Parietal lobe (tissue), 2 donors: ENCODE measurements around the gene KRTAP9-7. TPM values are rescaled to one million over a fixed set of nuclear protein-coding genes. Genes with fewer than 3 reads are reported as not detected.

Experiments
- small RNA-seq: library from RNA; depleted of rRNA; stranded (forward); fragments of <200 nt; gene quantifications from one replicate; pipeline ENCODE3, GENCODE V24; 2014; ENCODE audit warnings: low replicate concordance
- total RNA-seq: library from RNA; depleted of rRNA; stranded (reverse); fragments of >200 nt; gene quantifications from one replicate; pipeline ENCODE4 v1.2.3, GENCODE V29; 2014

Gene KRTAP9-7, protein sequence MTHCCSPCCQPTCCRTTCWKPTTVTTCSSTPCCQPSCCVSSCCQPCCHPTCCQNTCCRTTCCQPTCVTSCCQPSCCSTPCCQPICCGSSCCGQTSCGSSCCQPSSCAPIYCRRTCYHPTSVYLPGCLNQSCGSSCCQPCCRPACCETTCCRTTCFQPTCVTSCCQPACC
- not detected for total RNA-seq

DNA sequence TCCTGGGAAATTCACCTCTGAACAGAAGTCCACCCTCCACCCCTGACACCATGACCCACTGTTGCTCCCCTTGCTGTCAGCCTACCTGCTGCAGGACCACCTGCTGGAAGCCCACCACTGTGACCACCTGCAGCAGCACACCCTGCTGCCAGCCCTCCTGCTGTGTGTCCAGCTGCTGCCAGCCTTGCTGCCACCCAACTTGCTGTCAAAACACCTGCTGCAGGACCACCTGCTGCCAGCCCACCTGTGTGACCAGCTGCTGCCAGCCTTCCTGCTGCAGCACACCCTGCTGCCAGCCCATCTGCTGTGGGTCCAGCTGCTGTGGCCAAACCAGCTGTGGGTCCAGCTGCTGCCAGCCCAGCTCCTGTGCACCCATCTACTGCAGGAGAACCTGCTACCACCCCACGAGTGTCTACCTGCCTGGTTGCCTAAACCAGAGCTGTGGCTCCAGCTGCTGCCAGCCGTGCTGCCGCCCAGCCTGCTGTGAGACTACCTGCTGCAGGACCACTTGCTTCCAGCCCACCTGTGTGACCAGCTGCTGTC, at the start of gene KRTAP9-7:
Gene KRTAP9-7 (plus strand): TSS at position 51 of the 543 bp plus-strand sequence. CDS start 0 bp downstream, at position 51.

DNA sequence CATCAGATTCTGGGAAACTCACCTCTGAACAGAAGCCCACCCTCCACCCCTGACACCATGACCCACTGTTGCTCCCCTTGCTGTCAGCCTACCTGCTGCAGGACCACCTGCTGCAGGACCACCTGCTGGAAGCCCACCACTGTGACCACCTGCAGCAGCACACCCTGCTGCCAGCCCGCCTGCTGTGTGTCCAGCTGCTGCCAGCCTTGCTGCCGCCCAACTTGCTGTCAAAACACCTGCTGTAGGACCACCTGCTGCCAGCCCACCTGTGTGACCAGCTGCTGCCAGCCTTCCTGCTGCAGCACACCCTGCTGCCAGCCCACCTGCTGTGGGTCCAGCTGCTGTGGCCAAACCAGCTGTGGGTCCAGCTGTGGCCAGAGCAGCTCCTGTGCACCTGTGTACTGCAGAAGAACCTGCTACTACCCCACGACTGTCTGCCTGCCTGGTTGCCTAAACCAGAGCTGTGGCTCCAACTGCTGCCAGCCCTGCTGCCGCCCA, 48.9 kb upstream of the KRTAP9-7 start, which contains the start of gene KRTAP9-2:
Gene KRTAP9-2 (plus strand): TSS at position 51 of the 498 bp plus-strand sequence. CDS start 7 bp downstream, at position 58.

DNA sequence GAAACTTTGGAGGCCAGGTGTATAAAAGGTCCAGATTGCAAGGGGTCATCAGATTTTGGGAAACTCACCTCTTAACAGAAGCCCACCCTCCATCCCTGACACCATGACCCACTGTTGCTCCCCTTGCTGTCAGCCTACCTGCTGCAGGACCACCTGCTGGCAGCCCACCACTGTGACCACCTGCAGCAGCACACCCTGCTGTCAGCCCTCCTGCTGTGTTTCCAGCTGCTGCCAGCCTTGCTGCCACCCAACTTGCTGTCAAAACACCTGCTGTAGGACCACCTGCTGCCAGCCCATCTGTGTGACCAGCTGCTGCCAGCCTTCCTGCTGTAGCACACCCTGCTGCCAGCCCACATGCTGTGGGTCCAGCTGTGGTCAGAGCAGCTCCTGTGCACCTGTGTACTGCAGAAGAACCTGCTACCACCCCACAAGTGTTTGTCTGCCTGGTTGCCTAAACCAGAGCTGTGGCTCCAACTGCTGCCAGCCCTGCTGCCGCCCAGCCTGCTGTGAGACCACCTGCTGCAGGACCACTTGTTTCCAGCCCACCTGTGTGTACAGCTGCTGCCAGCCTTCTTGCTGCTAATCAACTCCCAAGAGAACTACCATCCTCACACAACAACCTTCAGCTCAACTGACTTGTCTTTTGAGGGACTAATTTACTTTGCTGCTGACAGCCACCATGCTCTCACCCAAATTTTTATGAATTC, 42.9 kb upstream of the KRTAP9-7 start, which contains the start of gene KRTAP9-3:
Gene KRTAP9-3 (plus strand): TSS at position 51 of the 707 bp plus-strand sequence. CDS start 53 bp downstream, at position 104.

DNA sequence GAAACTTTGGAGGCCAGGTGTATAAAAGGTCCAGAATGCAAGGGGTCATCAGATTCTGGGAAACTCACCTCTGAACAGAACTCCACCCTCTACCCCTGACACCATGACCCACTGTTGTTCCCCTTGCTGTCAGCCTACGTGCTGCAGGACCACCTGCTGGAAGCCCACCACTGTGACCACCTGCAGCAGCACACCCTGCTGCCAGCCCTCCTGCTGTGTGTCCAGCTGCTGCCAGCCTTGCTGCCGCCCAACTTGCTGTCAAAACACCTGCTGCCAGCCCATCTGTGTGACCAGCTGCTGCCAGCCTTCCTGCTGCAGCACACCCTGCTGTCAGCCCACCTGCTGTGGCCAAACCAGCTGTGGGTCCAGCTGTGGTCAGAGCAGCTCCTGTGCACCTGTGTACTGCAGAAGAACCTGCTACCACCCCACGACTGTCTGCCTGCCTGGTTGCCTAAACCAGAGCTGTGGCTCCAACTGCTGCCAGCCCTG, 37.5 kb upstream of the KRTAP9-7 start, which contains the start of gene KRTAP9-8:
Gene KRTAP9-8 (plus strand): TSS at position 51 of the 489 bp plus-strand sequence. CDS start 53 bp downstream, at position 104.

DNA sequence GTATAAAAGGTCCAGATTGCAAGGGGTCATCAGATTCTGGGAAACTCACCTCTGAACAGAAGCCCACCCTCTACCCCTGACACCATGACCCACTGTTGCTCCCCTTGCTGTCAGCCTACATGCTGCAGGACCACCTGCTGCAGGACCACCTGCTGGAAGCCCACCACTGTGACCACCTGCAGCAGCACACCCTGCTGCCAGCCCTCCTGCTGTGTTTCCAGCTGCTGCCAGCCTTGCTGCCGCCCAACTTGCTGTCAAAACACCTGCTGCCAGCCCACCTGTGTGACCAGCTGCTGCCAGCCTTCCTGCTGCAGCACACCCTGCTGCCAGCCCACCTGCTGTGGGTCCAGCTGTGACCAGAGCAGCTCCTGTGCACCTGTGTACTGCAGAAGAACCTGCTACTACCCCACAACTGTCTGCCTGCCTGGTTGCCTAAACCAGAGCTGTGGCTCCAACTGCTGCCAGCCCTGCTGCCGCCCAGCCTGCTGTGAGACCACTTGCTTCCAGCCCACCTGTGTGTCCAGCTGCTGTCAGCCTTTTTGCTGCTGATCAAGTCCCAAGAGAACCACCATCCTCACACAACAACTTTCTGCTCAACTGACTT, 25.8 kb upstream of the KRTAP9-7 start, which contains the start of gene KRTAP9-4:
Gene KRTAP9-4 (plus strand): TSS at position 51 of the 604 bp plus-strand sequence. CDS start 34 bp downstream, at position 85.

DNA sequence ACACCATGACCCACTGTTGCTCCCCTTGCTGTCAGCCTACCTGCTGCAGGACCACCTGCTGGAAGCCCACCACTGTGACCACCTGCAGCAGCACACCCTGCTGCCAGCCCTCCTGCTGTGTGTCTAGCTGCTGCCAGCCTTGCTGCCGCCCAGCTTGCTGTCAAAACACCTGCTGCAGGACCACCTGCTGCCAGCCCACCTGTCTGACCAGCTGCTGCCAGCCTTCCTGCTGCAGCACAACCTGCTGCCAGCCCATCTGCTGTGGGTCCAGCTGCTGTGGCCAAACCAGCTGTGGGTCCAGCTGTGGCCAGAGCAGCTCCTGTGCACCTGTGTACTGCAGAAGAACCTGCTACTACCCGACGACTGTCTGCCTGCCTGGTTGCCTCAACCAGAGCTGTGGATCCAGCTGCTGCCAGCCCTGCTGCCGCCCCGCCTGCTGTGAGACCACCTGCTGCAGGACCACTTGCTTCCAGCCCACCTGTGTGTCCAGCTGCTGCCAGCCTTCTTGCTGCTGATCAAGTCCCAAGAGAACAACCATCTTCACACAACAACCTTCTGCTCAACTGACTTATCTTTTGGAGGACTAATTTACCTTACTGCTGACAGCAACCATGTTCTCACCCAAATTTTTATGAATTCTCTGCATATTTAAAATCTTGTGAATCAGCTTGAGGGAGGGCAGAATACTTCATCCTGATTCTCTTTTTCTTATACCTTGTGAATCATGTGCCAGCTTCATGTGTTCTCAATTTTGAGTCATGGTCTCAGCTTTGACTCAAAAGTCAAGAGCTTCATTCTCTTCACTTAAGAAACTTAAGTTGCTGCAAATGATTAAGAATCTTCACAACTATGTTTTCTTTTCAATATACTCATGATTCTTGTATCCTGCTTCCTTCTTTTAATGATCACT, 19.9 kb upstream of the KRTAP9-7 start, which contains the start of gene KRTAP9-9:
Gene KRTAP9-9 (plus strand): TSS at position 4 of the 910 bp plus-strand sequence.

DNA sequence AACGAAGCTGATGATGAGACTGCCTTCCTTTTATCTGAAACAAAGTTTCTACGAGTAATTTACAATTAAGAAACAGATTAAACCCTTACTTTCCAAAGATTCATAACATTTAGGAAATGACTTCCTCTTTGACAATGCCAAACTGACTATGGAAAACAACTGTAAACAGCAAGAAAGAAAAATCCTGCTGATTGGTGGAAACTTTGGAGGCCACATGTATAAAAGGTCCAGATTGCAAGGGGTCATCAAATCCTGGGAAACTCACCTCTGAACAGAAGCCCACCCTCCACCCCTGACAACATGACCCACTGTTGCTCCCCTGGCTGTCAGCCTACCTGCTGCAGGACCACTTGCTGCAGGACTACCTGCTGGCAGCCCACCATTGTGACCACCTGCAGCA, 10.4 kb upstream of the KRTAP9-7 start, which contains the start of gene KRTAP9-6:
Gene KRTAP9-6 (plus strand): TSS at position 301 of the 400 bp plus-strand sequence. CDS start 0 bp downstream, at position 301.

DNA sequence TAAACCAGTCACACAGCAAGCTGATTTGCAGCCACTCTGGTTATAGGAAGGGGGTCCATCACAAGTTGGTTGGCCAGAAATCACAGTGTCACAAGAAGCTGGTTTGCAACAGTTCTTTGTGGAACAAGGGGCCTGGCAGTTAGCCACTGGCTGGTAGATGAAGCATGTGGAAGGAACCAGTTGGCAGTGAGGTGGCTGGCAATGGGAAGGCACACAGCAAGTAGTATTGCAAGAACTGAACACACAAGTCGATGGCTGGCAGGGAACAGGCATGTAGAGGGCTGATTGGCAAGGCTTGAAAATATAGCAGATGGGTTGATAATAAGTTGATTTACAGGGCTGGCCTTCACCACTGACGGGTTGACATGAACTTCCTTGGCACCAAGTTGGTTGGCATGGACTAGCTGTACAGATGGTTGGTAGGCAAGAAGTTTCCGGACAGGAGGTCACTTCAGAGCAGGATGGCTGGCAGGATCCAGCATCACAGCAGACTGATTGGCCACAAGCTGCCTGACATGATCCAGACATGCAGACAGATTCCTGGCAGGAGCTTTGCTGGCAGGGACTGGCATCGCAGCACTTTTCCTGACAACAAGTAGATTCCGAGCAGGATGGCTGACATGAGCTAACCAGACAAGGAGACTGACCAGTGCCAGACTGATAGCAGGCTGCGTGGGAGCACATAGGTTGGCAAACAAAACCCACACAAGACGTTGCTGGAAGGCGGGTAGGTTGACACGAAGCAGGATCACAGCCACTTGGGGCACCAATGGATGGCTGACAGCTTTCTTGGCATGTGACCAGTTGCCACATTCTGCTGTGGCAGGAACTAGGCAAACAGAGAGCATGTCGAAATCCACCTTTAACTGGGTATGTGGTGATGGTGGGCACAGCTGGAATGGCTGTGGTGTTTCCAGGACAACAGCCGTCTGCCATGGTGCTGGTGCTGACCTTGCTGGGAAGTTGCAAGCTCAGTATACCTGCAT, 26.7 kb downstream of the KRTAP9-7 start, which contains the start of gene KRTAP29-1:
Gene KRTAP29-1 (minus strand): TSS at position 936 of the 986 bp plus-strand sequence. CDS start 0 bp downstream, at position 936.

DNA sequence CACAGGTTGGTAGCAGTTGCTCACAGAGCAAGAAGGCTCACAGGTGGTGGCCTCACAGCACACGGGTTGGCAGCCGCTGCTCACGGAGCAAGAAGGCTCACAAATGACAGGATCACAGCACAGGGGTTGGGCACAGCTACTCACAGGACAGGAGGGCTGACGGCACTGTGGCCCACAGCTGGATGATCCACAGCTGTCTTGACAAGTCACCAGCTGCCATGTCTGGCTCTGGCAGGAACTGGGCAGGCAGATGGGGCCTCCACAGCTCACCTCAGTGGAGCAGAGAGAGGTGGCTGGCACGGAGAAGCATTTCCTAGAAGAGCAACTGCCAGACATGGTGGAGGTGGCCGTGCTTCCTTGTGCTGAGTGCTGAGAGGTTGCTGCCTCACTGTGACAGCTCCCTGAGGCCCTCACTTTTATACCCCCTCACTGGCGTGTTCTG, 33.4 kb downstream of the KRTAP9-7 start, which contains the start of gene KRTAP16-1:
Gene KRTAP16-1 (minus strand): TSS at position 392 of the 442 bp plus-strand sequence. CDS start 56 bp downstream, at position 336.

DNA sequence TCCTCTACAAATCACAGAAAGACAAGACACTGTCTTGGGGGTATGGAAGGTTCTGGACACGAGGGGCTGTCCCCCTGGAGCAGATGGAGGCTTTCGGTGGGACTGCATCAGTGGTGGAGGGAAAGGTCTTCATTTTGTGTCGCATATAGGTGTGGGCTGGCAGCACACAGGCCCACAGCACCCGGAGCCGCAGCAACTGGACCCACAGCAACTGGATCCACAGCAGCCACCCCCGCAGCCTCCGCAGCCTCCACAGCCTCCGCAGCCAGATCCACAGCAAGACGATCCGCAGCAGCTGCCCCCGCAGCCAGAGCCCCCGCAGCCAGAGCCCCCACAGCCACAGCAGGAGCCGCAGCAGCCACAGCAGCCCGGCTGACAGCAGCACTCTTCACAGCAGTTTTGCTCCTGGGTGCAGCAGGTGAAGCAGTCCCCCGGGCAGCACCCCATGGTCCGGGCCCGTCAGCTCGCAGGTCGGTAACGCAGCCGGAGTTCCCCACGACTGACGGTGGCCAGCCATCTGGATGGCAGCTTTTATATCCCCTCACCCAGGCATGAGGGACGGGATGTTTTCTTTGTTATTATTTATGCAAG, 39.8 kb downstream of the KRTAP9-7 start, which contains the start of gene KRTAP17-1:
Gene KRTAP17-1 (minus strand): TSS at position 507 of the 591 bp plus-strand sequence. CDS start 60 bp downstream, at position 447.

Small RNA genes within 50 kb of the gene (small RNA-seq; reads per million reads assigned to genes)
- gene KRTAP9-10P = not detected

Other genes with a start within 250 kb of the KRTAP9-7 start
- not detected for gene KRTAP1-5, start 248.5 kb upstream of the KRTAP9-7 start, total RNA-seq
- not detected for gene KRTAP1-4, start 245.5 kb upstream of the KRTAP9-7 start, total RNA-seq
- gene KRTAP1-3, start 240.8 kb upstream of the KRTAP9-7 start, total RNA-seq = not detected
- gene KRTAP1-1, start 234.2 kb upstream of the KRTAP9-7 start, total RNA-seq = not detected
- not detected for gene KRTAP2-1, start 228.4 kb upstream of the KRTAP9-7 start, total RNA-seq
- not detected for gene KRTAP2-2, start 220.5 kb upstream of the KRTAP9-7 start, total RNA-seq
- gene KRTAP2-3, start 215.6 kb upstream of the KRTAP9-7 start, total RNA-seq = not detected
- not detected for gene KRTAP2-4, start 209.8 kb upstream of the KRTAP9-7 start, total RNA-seq
- not detected for gene KRTAP4-7, start 191.5 kb upstream of the KRTAP9-7 start, total RNA-seq
- not detected for gene KRTAP4-8, start 177.6 kb upstream of the KRTAP9-7 start, total RNA-seq
- not detected for gene KRTAP4-16, start 173.5 kb upstream of the KRTAP9-7 start, total RNA-seq
- not detected for gene KRTAP4-9, start 170.3 kb upstream of the KRTAP9-7 start, total RNA-seq
- not detected for gene KRTAP4-11, start 157.3 kb upstream of the KRTAP9-7 start, total RNA-seq
- not detected for gene KRTAP4-12, start 151.5 kb upstream of the KRTAP9-7 start, total RNA-seq
- gene KRTAP4-6, start 135.2 kb upstream of the KRTAP9-7 start, total RNA-seq = not detected
- gene KRTAP4-5, start 125.9 kb upstream of the KRTAP9-7 start, total RNA-seq = not detected
- gene KRTAP4-4, start 115.0 kb upstream of the KRTAP9-7 start, total RNA-seq = not detected
- gene KRTAP4-3, start 107.5 kb upstream of the KRTAP9-7 start, total RNA-seq = not detected
- gene KRTAP4-2, start 97.5 kb upstream of the KRTAP9-7 start, total RNA-seq = not detected
- not detected for gene KRTAP4-1, start 90.8 kb upstream of the KRTAP9-7 start, total RNA-seq
- gene KRTAP9-1, start 85.8 kb upstream of the KRTAP9-7 start, total RNA-seq = not detected
- gene KRTAP9-2, start 49.0 kb upstream of the KRTAP9-7 start, total RNA-seq = not detected
- gene KRTAP9-3, start 43.2 kb upstream of the KRTAP9-7 start, total RNA-seq = not detected
- not detected for gene KRTAP9-8, start 37.7 kb upstream of the KRTAP9-7 start, total RNA-seq
- gene KRTAP9-4, start 26.0 kb upstream of the KRTAP9-7 start, total RNA-seq = not detected
- gene KRTAP9-9, start 20.3 kb upstream of the KRTAP9-7 start, total RNA-seq = not detected
- gene KRTAP9-6, start 10.3 kb upstream of the KRTAP9-7 start, total RNA-seq = not detected
- gene KRTAP29-1, start 27.2 kb downstream of the KRTAP9-7 start, total RNA-seq = not detected
- not detected for gene KRTAP16-1, start 33.6 kb downstream of the KRTAP9-7 start, total RNA-seq
- gene KRTAP17-1, start 40.0 kb downstream of the KRTAP9-7 start, total RNA-seq = not detected
- gene KRT33A, start 75.1 kb downstream of the KRTAP9-7 start, total RNA-seq = not detected
- not detected for gene KRT33B, start 94.1 kb downstream of the KRTAP9-7 start, total RNA-seq
- gene KRT34, start 106.6 kb downstream of the KRTAP9-7 start, total RNA-seq = 0.94 TPM
- gene KRT31, start 121.9 kb downstream of the KRTAP9-7 start, total RNA-seq = 0.94 TPM
- not detected for gene KRT37, start 148.9 kb downstream of the KRTAP9-7 start, total RNA-seq
- gene KRT38, start 165.3 kb downstream of the KRTAP9-7 start, total RNA-seq = not detected
- not detected for gene KRT32, start 191.7 kb downstream of the KRTAP9-7 start, total RNA-seq
- not detected for gene KRT35, start 205.5 kb downstream of the KRTAP9-7 start, total RNA-seq
- gene KRT36, start 214.2 kb downstream of the KRTAP9-7 start, total RNA-seq = not detected
- gene KRT13, start 229.9 kb downstream of the KRTAP9-7 start, total RNA-seq = not detected
- not detected for gene KRT15, start 243.2 kb downstream of the KRTAP9-7 start, total RNA-seq